Mucosa of descending colon (tissue), 3 donors: ENCODE results near the gene QRSL1. TPM values are rescaled to one million over a fixed set of nuclear protein-coding genes. Genes with fewer than 3 reads are reported as not detected.
"Not testable (repeated sequence)": the region's sequence is repeated elsewhere in the genome, so short reads cannot be mapped to it uniquely, and the experiment has no call there.

Source experiments
- ATAC-seq: fragments of 200-7000 bp; cut with Tn5 transposase; one replicate; pipeline ENCODE4 v1.9.1; 2020; ENCODE audit warnings: mild to moderate bottlenecking, moderate library complexity
- DNase-seq, 3 donors: peaks; one replicate each; pipeline ENCODE4 v3.0.0-alpha.2; 2020
- H3K36me3 ChIP-seq: fragments of 200-600 bp; one replicate; pipeline ENCODE4 v1.8.0; 2021; ENCODE audit warnings: low read depth, mild to moderate bottlenecking
- H3K4me1 ChIP-seq: fragments of 200-600 bp; one replicate; pipeline ENCODE4 v1.8.0; 2021; ENCODE audit warnings: low read depth, mild to moderate bottlenecking
- H3K4me3 ChIP-seq: fragments of 200-600 bp; one replicate; pipeline ENCODE4 v1.8.0; 2021; ENCODE audit warnings: mild to moderate bottlenecking
- H3K9me3 ChIP-seq: fragments of 200-600 bp; one replicate; pipeline ENCODE4 v1.8.0; 2021; ENCODE audit warnings: mild to moderate bottlenecking
- intact Hi-C, 2 donors: fragments of 100-400 bp; cut with DNase I in 1 of 2; cut with micrococcal nuclease in 1 of 2; formaldehyde crosslinking; loops; one replicate each; pipeline versions ENCODE4 v1.11.0 to v1.11.1; 2022; cut with DNase I, micrococcal nuclease
- total RNA-seq, 3 donors: library from RNA; stranded (reverse); fragmentation: NEBNext Ultra II Directional in 2 of 3; extraction: Animal tissue kit (Norgen Biotek cat#: 25700) in 2 of 3; gene quantifications; one replicate each; pipeline versions ENCODE4 v1.2.1 to v1.2.4, GENCODE V29; 2021 to 2023
- TF ChIP-seq, protein P1 (sequence below): fragments of 200-600 bp; IDR thresholded peaks from one replicate; pipeline ENCODE4 v1.8.0; 2022; ENCODE audit warnings: antibody characterized with exemption, mild to moderate bottlenecking
- donor health status: DM: no; HTN: no; CAD: no; lungs with moderate emphysema.
- donor health status: DM: no; HTN: no; CAD: no.
- donor health status: DM: no; HTN: yes; CAD: no.

QRSL1 gene
- total RNA-seq, 3 donors from 2014 or later: 13.1 to 19.4 (median 15.2) TPM

DNA sequence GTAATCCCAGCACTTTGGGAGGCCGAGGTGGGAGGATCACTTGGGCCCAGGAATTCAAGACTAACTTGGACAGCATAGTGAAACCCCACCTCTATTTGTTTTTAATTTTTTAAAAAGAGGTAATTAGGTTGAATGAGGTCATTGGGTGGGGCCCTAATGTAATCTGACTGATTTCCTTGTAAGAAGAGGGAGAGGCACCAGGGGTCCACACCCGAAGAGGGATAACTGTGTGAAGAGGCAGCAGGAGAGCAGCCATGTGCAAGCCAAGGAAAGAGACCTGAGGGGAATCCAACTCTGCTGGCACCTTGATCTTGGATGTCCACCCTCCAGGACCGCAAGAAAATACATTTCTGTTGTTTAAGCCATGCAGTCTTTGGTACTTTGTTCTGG lies 63.4 kb downstream of the QRSL1 start:
- peaks cover 16% of the 10 kb centered on the region for H3K4me1 ChIP-seq
- H3K4me3 ChIP-seq: no peak overlapping the region
- DNase-seq (no peak), ATAC-seq (peak; percentile 64)
- intact Hi-C loops: no loop called here
- H3K9me3 ChIP-seq: no peaks in the 10 kb centered on the region
- TF ChIP-seq, protein P1, sequence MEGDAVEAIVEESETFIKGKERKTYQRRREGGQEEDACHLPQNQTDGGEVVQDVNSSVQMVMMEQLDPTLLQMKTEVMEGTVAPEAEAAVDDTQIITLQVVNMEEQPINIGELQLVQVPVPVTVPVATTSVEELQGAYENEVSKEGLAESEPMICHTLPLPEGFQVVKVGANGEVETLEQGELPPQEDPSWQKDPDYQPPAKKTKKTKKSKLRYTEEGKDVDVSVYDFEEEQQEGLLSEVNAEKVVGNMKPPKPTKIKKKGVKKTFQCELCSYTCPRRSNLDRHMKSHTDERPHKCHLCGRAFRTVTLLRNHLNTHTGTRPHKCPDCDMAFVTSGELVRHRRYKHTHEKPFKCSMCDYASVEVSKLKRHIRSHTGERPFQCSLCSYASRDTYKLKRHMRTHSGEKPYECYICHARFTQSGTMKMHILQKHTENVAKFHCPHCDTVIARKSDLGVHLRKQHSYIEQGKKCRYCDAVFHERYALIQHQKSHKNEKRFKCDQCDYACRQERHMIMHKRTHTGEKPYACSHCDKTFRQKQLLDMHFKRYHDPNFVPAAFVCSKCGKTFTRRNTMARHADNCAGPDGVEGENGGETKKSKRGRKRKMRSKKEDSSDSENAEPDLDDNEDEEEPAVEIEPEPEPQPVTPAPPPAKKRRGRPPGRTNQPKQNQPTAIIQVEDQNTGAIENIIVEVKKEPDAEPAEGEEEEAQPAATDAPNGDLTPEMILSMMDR: no peak
- no peaks in the 10 kb centered on the region for H3K36me3 ChIP-seq

DNA sequence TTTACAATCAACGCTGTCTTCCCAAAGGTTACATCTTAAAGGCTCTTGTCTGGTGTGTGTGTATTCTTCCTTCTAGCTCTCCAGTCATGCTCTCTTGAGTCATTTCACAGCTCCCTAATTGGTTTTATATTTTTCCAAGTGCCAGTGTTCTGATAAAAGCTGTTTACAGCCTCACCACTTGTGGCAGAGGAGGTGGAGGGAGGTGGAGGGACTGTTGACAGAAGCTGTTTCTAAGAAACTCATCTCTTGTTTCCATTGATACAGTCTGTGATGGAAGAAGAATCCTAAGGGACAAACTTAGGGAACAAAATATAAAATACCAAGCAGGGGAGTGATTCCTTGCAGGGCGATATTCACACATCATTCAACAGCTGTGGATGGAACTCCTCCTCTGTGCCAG lies 64.0 kb downstream of the QRSL1 start:
- intact Hi-C loops: no loop called here
- ATAC-seq (peak; percentile 26), DNase-seq (no peak)
- Histone ChIP-seq H3K9me3 (no peaks in the 10 kb centered on the region), H3K36me3 (no peaks in the 10 kb centered on the region), H3K4me3 (no peak overlapping the region), H3K4me1 (peaks cover 16% of the 10 kb centered on the region)
- TF ChIP-seq, protein P1: no peak

DNA sequence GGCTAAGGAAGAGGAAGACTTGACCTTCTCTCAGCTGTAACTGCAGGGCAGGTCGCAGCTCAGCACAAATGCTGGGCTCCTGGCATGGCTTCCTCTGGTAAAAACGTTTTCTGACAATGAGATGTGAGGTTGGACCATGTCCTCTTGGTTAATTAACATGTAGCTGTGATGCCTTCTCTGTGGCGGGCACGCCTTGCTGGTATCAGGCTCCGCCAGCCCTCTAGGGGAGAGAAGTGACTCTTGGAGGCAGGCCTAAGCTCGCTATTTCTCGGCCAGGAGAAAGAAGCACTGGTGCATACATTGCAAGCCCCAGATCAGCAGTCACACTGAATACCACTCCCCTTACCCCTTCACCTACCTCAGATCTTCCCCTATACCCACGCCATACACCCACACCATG lies 65.0 kb downstream of the QRSL1 start:
- peaks cover 16% of the 10 kb centered on the region for H3K4me1 ChIP-seq
- peak; percentile 41 for ATAC-seq
- no peak overlapping the region for H3K4me3 ChIP-seq
- TF ChIP-seq, protein P1: no peak
- no peak for DNase-seq
- intact Hi-C loops: no loop called here
- H3K36me3 ChIP-seq: no peaks in the 10 kb centered on the region
- H3K9me3 ChIP-seq: no peaks in the 10 kb centered on the region

DNA sequence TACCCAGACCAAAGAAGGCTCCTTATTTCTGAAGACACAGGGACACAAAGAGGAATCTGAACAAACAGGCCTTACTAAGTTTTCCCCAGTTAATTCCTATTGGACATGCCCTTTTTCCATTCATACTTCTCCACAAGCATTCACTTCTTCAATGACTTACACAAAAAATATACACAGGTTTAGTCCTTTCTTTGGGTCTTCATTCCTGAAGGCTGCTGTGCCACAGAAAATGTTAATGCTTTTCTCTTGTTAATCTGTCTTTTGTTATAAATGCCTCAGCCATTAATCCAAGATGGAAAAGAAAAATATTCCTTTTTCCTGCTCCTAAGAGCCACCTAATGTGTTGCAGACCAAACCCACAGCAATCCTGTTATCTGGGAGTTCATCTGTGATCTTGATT lies 71.2 kb downstream of the QRSL1 start:
- TF ChIP-seq, protein P1: no peak
- intact Hi-C loops: no loop called here
- Histone ChIP-seq H3K4me1 (no peaks in the 10 kb centered on the region), H3K9me3 (peaks cover 3% of the 10 kb centered on the region), H3K4me3 (no peak overlapping the region), H3K36me3 (no peaks in the 10 kb centered on the region)
- ATAC-seq (no peak), DNase-seq (no peak)

DNA sequence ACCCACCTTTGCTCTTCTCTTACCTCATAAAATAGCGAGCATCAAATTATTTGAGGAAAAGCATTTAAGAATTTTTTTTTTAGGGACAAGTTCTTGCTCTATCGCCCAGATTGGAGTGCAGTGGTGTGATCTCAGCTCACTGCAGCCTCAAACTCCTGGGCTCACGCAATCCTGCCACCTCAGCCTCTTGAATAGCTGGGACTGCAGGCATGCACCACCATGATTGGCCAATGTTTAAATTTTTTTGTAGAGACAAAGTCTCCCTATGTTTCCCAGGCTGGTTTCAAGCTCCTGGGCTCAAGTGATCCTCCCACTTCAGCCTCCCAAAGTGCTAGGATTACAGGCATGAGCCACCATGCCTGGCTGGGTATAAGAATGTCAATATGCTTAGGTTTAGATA lies 71.8 kb downstream of the QRSL1 start:
- H3K4me3 ChIP-seq, ATAC-seq, DNase-seq, intact Hi-C loops, H3K36me3 ChIP-seq, H3K4me1 ChIP-seq, H3K9me3 ChIP-seq: not testable (repeated sequence)

DNA sequence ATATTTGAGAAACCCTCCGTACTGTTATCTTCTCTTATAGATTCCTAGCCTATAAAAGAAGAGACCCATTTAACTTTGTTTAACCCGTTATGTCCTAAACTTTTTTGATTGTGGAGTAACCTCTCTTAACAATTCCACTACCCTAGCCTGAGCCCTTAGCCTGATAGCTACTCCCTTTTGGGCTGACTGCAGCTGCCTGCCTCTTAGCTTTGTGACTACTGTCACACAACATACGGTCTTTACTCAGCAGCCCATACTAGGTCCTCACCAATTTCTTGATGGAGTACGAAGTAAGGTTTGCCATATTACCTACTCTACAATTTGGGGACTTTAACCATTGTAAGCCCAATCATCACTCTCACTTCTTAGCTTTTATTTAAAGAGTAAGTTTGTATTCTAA lies 72.7 kb downstream of the QRSL1 start:
- Histone ChIP-seq H3K4me1 (no peaks in the 10 kb centered on the region), H3K4me3 (no peak overlapping the region), H3K36me3 (no peaks in the 10 kb centered on the region), H3K9me3 (peaks cover 3% of the 10 kb centered on the region)
- TF ChIP-seq, protein P1: no peak
- intact Hi-C loops: no loop called here
- ATAC-seq (peak; percentile 50), DNase-seq (no peak)
